HFFc6 (cell line): ENCODE measurements around the gene POLR3G. TPM values are rescaled to one million over a fixed set of nuclear protein-coding genes. Genes with fewer than 3 reads are reported as not detected.

Experiments used
- DNase-seq: peaks from one replicate; pipeline ENCODE4 v3.0.0-alpha.2; 2018
- H3K27ac Mint-ChIP-seq: 2 replicates; pipeline ENCODE4 v1.8.0; 2020; ENCODE audit warnings: mild to moderate bottlenecking, mixed read lengths
- H3K27me3 Mint-ChIP-seq: 2 replicates; pipeline ENCODE4 v1.8.0; 2021; ENCODE audit warnings: mild to moderate bottlenecking, moderate library complexity, mixed read lengths; ENCODE audit not compliant: insufficient read depth
- H3K36me3 Mint-ChIP-seq: 2 replicates; pipeline ENCODE4 v1.8.0; 2021; ENCODE audit warnings: low read depth, mixed read lengths
- H3K4me1 Mint-ChIP-seq: 2 replicates; pipeline ENCODE4 v1.8.0; 2020; ENCODE audit warnings: low read depth, mixed read lengths
- H3K4me3 Mint-ChIP-seq: 2 replicates; pipeline ENCODE4 v1.8.0; 2020; ENCODE audit warnings: mild to moderate bottlenecking, moderate library complexity, mixed read lengths
- H3K9me3 Mint-ChIP-seq: 2 replicates; pipeline ENCODE4 v1.8.0; 2020; ENCODE audit warnings: mild to moderate bottlenecking, mixed read lengths
- CTCF ChIP-seq: fragments of 200-600 bp; sonication (generic); IDR thresholded peaks from 2 replicates; pipeline ENCODE4 v1.5.0; 2021; ENCODE audit warnings: antibody characterized with exemption, mild to moderate bottlenecking
- total RNA-seq, 6 experiments: library from RNA; stranded (reverse); fragmentation: NEBNext Ultra II Directional; extraction: Animal tissue kit (Norgen Biotek cat#: 25700); gene quantifications; 2 replicates in 1 of 6; 3 replicates in 5 of 6; pipeline ENCODE4 v1.2.3, GENCODE V29; 2021

POLR3G gene
- total RNA-seq, 6 experiments from 2014 or later: 6.7 to 17.0 (median 15.3) TPM

GRCh38 chr5:90519081-90519480 lies 44.4 kb downstream of the POLR3G start:
- TF ChIP-seq CTCF: no peak
- H3K4me1 Mint-ChIP-seq: peaks cover 30% of the 10 kb centered on the region
- no peaks in the 10 kb centered on the region for H3K27me3 Mint-ChIP-seq
- H3K9me3 Mint-ChIP-seq: no peaks in the 10 kb centered on the region
- no peak for DNase-seq
- no peak overlapping the region for H3K4me3 Mint-ChIP-seq
- 0 out of 2 replicates have a peak overlapping the region, but pooled peaks have one; percentile 5 for H3K27ac Mint-ChIP-seq
- H3K36me3 Mint-ChIP-seq: peaks cover 53% of the 10 kb centered on the region

- DNase-seq: no peak
- Mint-ChIP-seq H3K4me1 (peaks cover 46% of the 10 kb centered on the region), H3K27ac (peak overlapping the region; percentile 96), H3K36me3 (peaks cover 23% of the 10 kb centered on the region), H3K27me3 (peaks cover 6% of the 10 kb centered on the region), H3K4me3 (peak overlapping the region; percentile 94), H3K9me3 (no peaks in the 10 kb centered on the region)
- TF ChIP-seq CTCF: no peak
These were observed 54.0 kb downstream of the POLR3G start for GRCh38 chr5:90528601-90529193.

GRCh38 chr5:90529194-90529938 lies 54.7 kb downstream of the POLR3G start, which contains the start of gene LYSMD3:
Gene LYSMD3 (minus strand): TSS chr5:90529584. CDS start chr5:90525289, 4,295 bp downstream.
- Mint-ChIP-seq H3K9me3 (no peaks in the 10 kb centered on the region), H3K27me3 (peaks cover 9% of the 10 kb centered on the region), H3K36me3 (peaks cover 23% of the 10 kb centered on the region), H3K4me3 (peak within 1 kb of the TSS; percentile 94), H3K4me1 (peaks cover 39% of the 10 kb centered on the region), H3K27ac (peak within 1 kb of the TSS; percentile 96)
- no peak for TF ChIP-seq CTCF
- DNase-seq: peak; percentile 95

- H3K36me3 Mint-ChIP-seq: peaks cover 18% of the 10 kb centered on the region
- peak overlapping the region; percentile 96 for H3K27ac Mint-ChIP-seq
- H3K4me3 Mint-ChIP-seq: peak overlapping the region; percentile 94
- peaks cover 9% of the 10 kb centered on the region for H3K27me3 Mint-ChIP-seq
- H3K4me1 Mint-ChIP-seq: peaks cover 32% of the 10 kb centered on the region
- peak; percentile 82 for TF ChIP-seq CTCF
- H3K9me3 Mint-ChIP-seq: no peaks in the 10 kb centered on the region
- DNase-seq: peak; percentile 84
These were observed 55.4 kb downstream of the POLR3G start for GRCh38 chr5:90529939-90530677.

- H3K27me3 Mint-ChIP-seq: peaks cover 11% of the 10 kb centered on the region
- H3K4me1 Mint-ChIP-seq: peaks cover 26% of the 10 kb centered on the region
- H3K36me3 Mint-ChIP-seq: peaks cover 13% of the 10 kb centered on the region
- no peak overlapping the region; the same call in 1 of the 2 replicates for H3K4me3 Mint-ChIP-seq
- no peak overlapping the region for H3K27ac Mint-ChIP-seq
- no peaks in the 10 kb centered on the region for H3K9me3 Mint-ChIP-seq
- no peak for TF ChIP-seq CTCF
- DNase-seq: no peak
These were observed 56.2 kb downstream of the POLR3G start for GRCh38 chr5:90530736-90531487.
